Measurements from ENCODE around the gene C18orf32. TPM values are rescaled to one million over a fixed set of nuclear protein-coding genes. Genes with fewer than 3 reads are reported as not detected.

C18orf32 gene
- total and polyA plus RNA-seq, 2 donors (not counting 3 experiments of a cell fraction or from before 2014, with no cell fraction given), result 20.4 to 27.4 TPM

- no peaks in the 10 kb centered on the region for H3K36me3 ChIP-seq (ENCODE audit: control insufficient read depth in 2 of 2, extremely low read depth in 1 of 2, insufficient read depth in 2 of 2, low read length in 2 of 2)
- ChIA-PET CTCF (interaction anchor here (1.0 to 1.7 kb wide), 2 partner anchors 8 to 42 kb away, joined by 3 to 6 read pairs; no protein-coding TSS in a partner anchor), POLR2A (interaction anchor here (0.6 kb wide), 1 partner anchor 9 kb away, joined by 5 read pairs; no protein-coding TSS in a partner anchor)
- H3K4me2 ChIP-seq (ENCODE audit: insufficient read depth, low read length), result no peak overlapping the region
- H4K20me1 ChIP-seq (replicated peaks; ENCODE audit: control insufficient read depth, extremely low read depth, insufficient read depth, low read length), result no peaks in the 10 kb centered on the region
- no peak for FAIRE-seq
- dilution Hi-C loops (cut with MboI; ENCODE audit: extremely low pct_ligation_motif_present, low sequenced_read_pairs), result no loop called here
- no peak overlapping the region for H3K4me3 ChIP-seq (replicated peaks in 1 of 3; ENCODE audit: insufficient read depth in 1 of 3, low read depth in 1 of 3, low read length in 3 of 3)
- no peak overlapping the region for H3K9ac ChIP-seq (replicated peaks; ENCODE audit: extremely low read depth, insufficient read depth, low read length)
- no peak overlapping the region for H2AFZ ChIP-seq (ENCODE audit: low read depth, low read length)
- no peaks in the 10 kb centered on the region for H3K79me2 ChIP-seq (ENCODE audit: control insufficient read depth, insufficient read depth, low read length)
- TF ChIP-seq GATA2 (IDR thresholded peaks at IDR 0.05; ENCODE audit: insufficient read depth, insufficient read length, low read depth, low read length), result no peak
- no peak for TF ChIP-seq POLR2A (IDR thresholded peaks at IDR 0.05; ENCODE audit: low read depth, low read length)
- TF ChIP-seq MYC (IDR thresholded peaks at IDR 0.05; ENCODE audit: low read depth, low read length), result no peak
- TF ChIP-seq POLR2AphosphoS5 (IDR thresholded peaks at IDR 0.05; ENCODE audit: insufficient read depth, low read depth, low read length), result no peak
- no peak for TF ChIP-seq JUN (IDR thresholded peaks at IDR 0.05; ENCODE audit: borderline replicate concordance, insufficient read depth, insufficient read length, low read depth)
- TF ChIP-seq, protein P1, sequence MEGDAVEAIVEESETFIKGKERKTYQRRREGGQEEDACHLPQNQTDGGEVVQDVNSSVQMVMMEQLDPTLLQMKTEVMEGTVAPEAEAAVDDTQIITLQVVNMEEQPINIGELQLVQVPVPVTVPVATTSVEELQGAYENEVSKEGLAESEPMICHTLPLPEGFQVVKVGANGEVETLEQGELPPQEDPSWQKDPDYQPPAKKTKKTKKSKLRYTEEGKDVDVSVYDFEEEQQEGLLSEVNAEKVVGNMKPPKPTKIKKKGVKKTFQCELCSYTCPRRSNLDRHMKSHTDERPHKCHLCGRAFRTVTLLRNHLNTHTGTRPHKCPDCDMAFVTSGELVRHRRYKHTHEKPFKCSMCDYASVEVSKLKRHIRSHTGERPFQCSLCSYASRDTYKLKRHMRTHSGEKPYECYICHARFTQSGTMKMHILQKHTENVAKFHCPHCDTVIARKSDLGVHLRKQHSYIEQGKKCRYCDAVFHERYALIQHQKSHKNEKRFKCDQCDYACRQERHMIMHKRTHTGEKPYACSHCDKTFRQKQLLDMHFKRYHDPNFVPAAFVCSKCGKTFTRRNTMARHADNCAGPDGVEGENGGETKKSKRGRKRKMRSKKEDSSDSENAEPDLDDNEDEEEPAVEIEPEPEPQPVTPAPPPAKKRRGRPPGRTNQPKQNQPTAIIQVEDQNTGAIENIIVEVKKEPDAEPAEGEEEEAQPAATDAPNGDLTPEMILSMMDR (IDR thresholded peaks at IDR 0.05; ENCODE audit: extremely low read depth in 1 of 2, insufficient read depth in 1 of 2, low read depth in 1 of 2, low read length in 2 of 2), result no peak
- no peak for TF ChIP-seq MAX (IDR thresholded peaks at IDR 0.05; ENCODE audit: insufficient read depth, insufficient read length)
- TF ChIP-seq EZH2 (IDR thresholded peaks at IDR 0.05; ENCODE audit: borderline replicate concordance, low read depth, low read length, severe bottlenecking), result no peak
- no peak for TF ChIP-seq FOS (IDR thresholded peaks at IDR 0.05; ENCODE audit: borderline replicate concordance, insufficient read depth, low read length)
- H3K9me3 ChIP-seq (replicated peaks; ENCODE audit: control insufficient read depth, insufficient read depth, low read length), result no peaks in the 10 kb centered on the region
- intact Hi-C loops (cut with micrococcal nuclease), result no loop called here
- H3K27ac ChIP-seq (ENCODE audit: insufficient read depth, low read depth, low read length), result no peak overlapping the region
- peaks cover 0 to 2% of the 10 kb centered on the region in 2 experiments for H3K27me3 ChIP-seq (ENCODE audit: control insufficient read depth in 2 of 2, insufficient read depth in 2 of 2, low read length in 2 of 2)
- no peak for DNase-seq (ENCODE audit: low read depth, low spot score)
- H3K4me1 ChIP-seq (ENCODE audit: control insufficient read depth, extremely low read depth, insufficient read depth, low read length), result peaks cover 15% of the 10 kb centered on the region
- BruUV-seq (replicated peaks), result no TSS peak
- no peaks in the 10 kb centered on the region for H3K9me1 ChIP-seq (replicated peaks; ENCODE audit: control insufficient read depth, extremely low read depth, insufficient read depth, low read length)
Measured at GRCh38 chr18:49473721-49474120, 13.3 kb downstream of the C18orf32 start.

All from endothelial cell of umbilical vein (primary cell).